Fibroblast of lung (primary cell): ENCODE data around the gene TAF3.

ENCODE experiments used
- CTCF ChIP-seq, 2 donors: IDR thresholded peaks in 1 of 2; conservative IDR thresholded peaks in 1 of 2; 1 replicate in 1 of 2; 2 replicates in 1 of 2; pipeline ENCODE4 v1.5.1; 2011 to 2012; ENCODE audit warnings: low read length in 2 of 2, control low read depth in 1 of 2, inconsistent platforms in 1 of 2, low read depth in 1 of 2, mild to moderate bottlenecking in 1 of 2
- EZH2 ChIP-seq: IDR thresholded peaks from 2 replicates; pipeline ENCODE4 v1.5.1; 2012; ENCODE audit warnings: low read length, control low read depth, mild to moderate bottlenecking; ENCODE audit errors: missing control alignments

- TF ChIP-seq CTCF (conservative IDR thresholded peaks at IDR 0.05 in 1 of 2, IDR thresholded peaks at IDR 0.05 in 1 of 2; ENCODE audit: low read depth in 1 of 2, low read length in 2 of 2) (no peak), EZH2 (no peak)
Observed at GRCh38 chr10:8009031-8009430, 190.7 kb downstream of the TAF3 start.
